GM10266 (cell line): ENCODE results near the gene SFI1.

ENCODE experiments used
- DNase-seq: peaks from one replicate; pipeline ENCODE4 v3.0.0; 2012; ENCODE audit errors: extremely low spot score
- CTCF ChIP-seq: IDR thresholded peaks from 2 replicates; pipeline ENCODE4 v1.5.1; 2012; ENCODE audit warnings: mild to moderate bottlenecking, low read depth; ENCODE audit not compliant: control insufficient read depth, insufficient read depth; ENCODE audit errors: missing control alignments

The SFI1 gene

GRCh38 chr22:31652911-31653684 lies 156.8 kb downstream of the SFI1 start:
- no peak for TF ChIP-seq CTCF
- DNase-seq, result no peak

GRCh38 chr22:31653944-31654343 lies 157.6 kb downstream of the SFI1 start:
- no peak for TF ChIP-seq CTCF
- no peak for DNase-seq

- no peak for TF ChIP-seq CTCF
- DNase-seq, result no peak
Observed at GRCh38 chr22:31654408-31654807, 158.1 kb downstream of the SFI1 start.

GRCh38 chr22:31659246-31659645 lies 162.9 kb downstream of the SFI1 start:
- DNase-seq, result no peak
- no peak for TF ChIP-seq CTCF

GRCh38 chr22:31660860-31661341 lies 164.6 kb downstream of the SFI1 start:
- peak; percentile 24 for DNase-seq

- no peak for TF ChIP-seq CTCF
Observed at GRCh38 chr22:31661851-31662667, 165.7 kb downstream of the SFI1 start, which contains the start of gene PISD. TSS of gene PISD (minus strand) at chr22:31662215. CDS start at chr22:31662208, 7 bp downstream.

GRCh38 chr22:31662668-31663037 lies 166.3 kb downstream of the SFI1 start:
- TF ChIP-seq CTCF, result no peak

More at GRCh38 chr22:31661851-31662667, 165.7 kb downstream of the SFI1 start, which contains the start of gene PISD:
- peak; percentile 90 for DNase-seq

More at GRCh38 chr22:31662668-31663037, 166.3 kb downstream of the SFI1 start:
- no peak for DNase-seq
